COR-L47 (cell line): ENCODE data around the gene BCL11B.

Source experiments
- DNase-seq: peaks from one replicate; lab custom pipeline; 2025; lab: John Stamatoyannopoulos, UW

The BCL11B gene

GRCh38 chr14:99137001-99137700, 134.8 kb downstream of the BCL11B start:
- no peak for DNase-seq

GRCh38 chr14:99136401-99136800, 135.6 kb downstream of the BCL11B start:
- no peak for DNase-seq

- no peak for DNase-seq
These were observed 136.0 kb downstream of the BCL11B start for GRCh38 chr14:99136047-99136400.

- no peak for DNase-seq
These were observed 137.4 kb downstream of the BCL11B start for GRCh38 chr14:99134516-99135046.

GRCh38 chr14:99133636-99134515, 138.1 kb downstream of the BCL11B start:
- DNase-seq, result no peak

GRCh38 chr14:99132821-99133635, 139.0 kb downstream of the BCL11B start:
- DNase-seq, result no peak

GRCh38 chr14:99131632-99132271, 140.2 kb downstream of the BCL11B start:
- DNase-seq, result no peak

GRCh38 chr14:99129998-99130397, 142.0 kb downstream of the BCL11B start:
- no peak for DNase-seq

- DNase-seq, result no peak
These were observed 142.7 kb downstream of the BCL11B start for GRCh38 chr14:99129211-99129696.

- no peak for DNase-seq
These were observed 143.8 kb downstream of the BCL11B start for GRCh38 chr14:99128185-99128584.

- no peak for DNase-seq
These were observed 144.3 kb downstream of the BCL11B start for GRCh38 chr14:99127651-99128167.

GRCh38 chr14:99125616-99126431, 146.2 kb downstream of the BCL11B start:
- no peak for DNase-seq

- no peak for DNase-seq
These were observed 146.9 kb downstream of the BCL11B start for GRCh38 chr14:99125113-99125512.

- no peak for DNase-seq
These were observed 147.4 kb downstream of the BCL11B start for GRCh38 chr14:99124482-99125105.

- no peak for DNase-seq
These were observed 148.7 kb downstream of the BCL11B start for GRCh38 chr14:99123208-99123870.

- DNase-seq, result no peak
These were observed 149.4 kb downstream of the BCL11B start for GRCh38 chr14:99122521-99123125.

GRCh38 chr14:99121319-99121875, 150.6 kb downstream of the BCL11B start:
- no peak for DNase-seq

- DNase-seq, result no peak
These were observed 151.3 kb downstream of the BCL11B start for GRCh38 chr14:99120526-99121318.
